ENCODE data around the gene SMIM27.

DNA sequence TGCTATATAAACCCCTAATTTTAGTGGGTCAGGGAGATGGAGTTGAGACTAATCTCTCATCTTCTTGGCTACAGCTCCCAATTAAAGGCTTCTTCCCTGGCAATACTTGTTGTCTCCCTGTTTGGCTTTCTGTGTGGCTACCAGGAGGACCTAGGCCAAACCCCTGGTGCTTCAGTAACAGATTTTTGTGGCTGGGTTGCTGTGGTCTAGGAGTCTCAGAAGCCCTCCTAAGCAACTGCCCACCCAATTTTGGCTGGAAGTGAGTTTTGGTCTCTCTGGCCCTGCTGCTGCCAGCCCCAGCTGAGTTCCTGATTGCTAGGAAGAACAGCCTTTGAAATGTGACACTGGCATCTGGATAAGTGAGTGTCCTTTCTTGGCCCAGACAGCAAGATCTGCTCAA, 35.9 kb upstream of the SMIM27 start:
- no peak for TF ChIP-seq POLR2A (IDR thresholded peaks at IDR 0.05)
- TF ChIP-seq, protein P1, sequence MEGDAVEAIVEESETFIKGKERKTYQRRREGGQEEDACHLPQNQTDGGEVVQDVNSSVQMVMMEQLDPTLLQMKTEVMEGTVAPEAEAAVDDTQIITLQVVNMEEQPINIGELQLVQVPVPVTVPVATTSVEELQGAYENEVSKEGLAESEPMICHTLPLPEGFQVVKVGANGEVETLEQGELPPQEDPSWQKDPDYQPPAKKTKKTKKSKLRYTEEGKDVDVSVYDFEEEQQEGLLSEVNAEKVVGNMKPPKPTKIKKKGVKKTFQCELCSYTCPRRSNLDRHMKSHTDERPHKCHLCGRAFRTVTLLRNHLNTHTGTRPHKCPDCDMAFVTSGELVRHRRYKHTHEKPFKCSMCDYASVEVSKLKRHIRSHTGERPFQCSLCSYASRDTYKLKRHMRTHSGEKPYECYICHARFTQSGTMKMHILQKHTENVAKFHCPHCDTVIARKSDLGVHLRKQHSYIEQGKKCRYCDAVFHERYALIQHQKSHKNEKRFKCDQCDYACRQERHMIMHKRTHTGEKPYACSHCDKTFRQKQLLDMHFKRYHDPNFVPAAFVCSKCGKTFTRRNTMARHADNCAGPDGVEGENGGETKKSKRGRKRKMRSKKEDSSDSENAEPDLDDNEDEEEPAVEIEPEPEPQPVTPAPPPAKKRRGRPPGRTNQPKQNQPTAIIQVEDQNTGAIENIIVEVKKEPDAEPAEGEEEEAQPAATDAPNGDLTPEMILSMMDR (IDR thresholded peaks at IDR 0.05), result no peak
